ENCODE results near the gene TMEM220.

Gene TMEM220

GRCh38 chr17:10762037-10762436 is 32.2 kb upstream of the TMEM220 start:
- no peak for TF ChIP-seq CTCF (IDR thresholded peaks at IDR 0.05; ENCODE audit: poor library complexity, severe bottlenecking)
- H3K27ac ChIP-seq (ENCODE audit: poor library complexity, severe bottlenecking): no peak overlapping the region
- no peak for ATAC-seq (ENCODE audit: low read depth)

GRCh38 chr17:10761281-10761680 is 31.5 kb upstream of the TMEM220 start:
- Histone ChIP-seq H3K36me3 (ENCODE audit: low read depth) (no peaks in the 10 kb centered on the region), H3K9me3 (ENCODE audit: severe bottlenecking) (no peaks in the 10 kb centered on the region), H3K27ac (ENCODE audit: poor library complexity, severe bottlenecking) (no peak overlapping the region), H3K27me3 (ENCODE audit: insufficient read depth, poor library complexity, severe bottlenecking) (no peaks in the 10 kb centered on the region), H3K4me1 (ENCODE audit: insufficient read depth, poor library complexity, severe bottlenecking) (no peaks in the 10 kb centered on the region), H3K4me3 (ENCODE audit: severe bottlenecking) (no peak overlapping the region)
- no peak for DNase-seq (ENCODE audit: low spot score)
- no peak for ATAC-seq (ENCODE audit: low read depth)
- TF ChIP-seq CTCF (IDR thresholded peaks at IDR 0.05; ENCODE audit: poor library complexity, severe bottlenecking): no peak

More at GRCh38 chr17:10762037-10762436, 32.2 kb upstream of the TMEM220 start:
- no peaks in the 10 kb centered on the region for H3K27me3 ChIP-seq (ENCODE audit: insufficient read depth, poor library complexity, severe bottlenecking)
- DNase-seq (ENCODE audit: low spot score): no peak
- no peaks in the 10 kb centered on the region for H3K4me1 ChIP-seq (ENCODE audit: insufficient read depth, poor library complexity, severe bottlenecking)
- H3K36me3 ChIP-seq (ENCODE audit: low read depth): no peaks in the 10 kb centered on the region
- H3K9me3 ChIP-seq (ENCODE audit: severe bottlenecking): no peaks in the 10 kb centered on the region
- no peak overlapping the region for H3K4me3 ChIP-seq (ENCODE audit: severe bottlenecking)

GRCh38 chr17:10758062-10758461 is 28.2 kb upstream of the TMEM220 start:
- Histone ChIP-seq H3K27ac (ENCODE audit: poor library complexity, severe bottlenecking) (no peak overlapping the region), H3K4me1 (ENCODE audit: insufficient read depth, poor library complexity, severe bottlenecking) (no peaks in the 10 kb centered on the region), H3K36me3 (ENCODE audit: low read depth) (no peaks in the 10 kb centered on the region), H3K27me3 (ENCODE audit: insufficient read depth, poor library complexity, severe bottlenecking) (no peaks in the 10 kb centered on the region), H3K4me3 (ENCODE audit: severe bottlenecking) (no peak overlapping the region), H3K9me3 (ENCODE audit: severe bottlenecking) (no peaks in the 10 kb centered on the region)
- DNase-seq (ENCODE audit: low spot score): no peak
- no peak for TF ChIP-seq CTCF (IDR thresholded peaks at IDR 0.05; ENCODE audit: poor library complexity, severe bottlenecking)
- no peak for ATAC-seq (ENCODE audit: low read depth)

- H3K9me3 ChIP-seq (ENCODE audit: severe bottlenecking): no peaks in the 10 kb centered on the region
- H3K27me3 ChIP-seq (ENCODE audit: insufficient read depth, poor library complexity, severe bottlenecking): no peaks in the 10 kb centered on the region
- DNase-seq (ENCODE audit: low spot score) (no peak), ATAC-seq (ENCODE audit: low read depth) (no peak)
- no peak overlapping the region for H3K27ac ChIP-seq (ENCODE audit: poor library complexity, severe bottlenecking)
- TF ChIP-seq CTCF (IDR thresholded peaks at IDR 0.05; ENCODE audit: poor library complexity, severe bottlenecking): no peak
- H3K36me3 ChIP-seq (ENCODE audit: low read depth): no peaks in the 10 kb centered on the region
- no peaks in the 10 kb centered on the region for H3K4me1 ChIP-seq (ENCODE audit: insufficient read depth, poor library complexity, severe bottlenecking)
- H3K4me3 ChIP-seq (ENCODE audit: severe bottlenecking): no peak overlapping the region
Measured at GRCh38 chr17:10757647-10758046, 27.8 kb upstream of the TMEM220 start.

- no peak for ATAC-seq (ENCODE audit: low read depth)
- Histone ChIP-seq H3K36me3 (ENCODE audit: low read depth) (no peaks in the 10 kb centered on the region), H3K4me3 (ENCODE audit: severe bottlenecking) (no peak overlapping the region), H3K27me3 (ENCODE audit: insufficient read depth, poor library complexity, severe bottlenecking) (no peaks in the 10 kb centered on the region), H3K9me3 (ENCODE audit: severe bottlenecking) (no peaks in the 10 kb centered on the region), H3K4me1 (ENCODE audit: insufficient read depth, poor library complexity, severe bottlenecking) (no peaks in the 10 kb centered on the region), H3K27ac (ENCODE audit: poor library complexity, severe bottlenecking) (no peak overlapping the region)
- no peak for DNase-seq (ENCODE audit: low spot score)
- TF ChIP-seq CTCF (IDR thresholded peaks at IDR 0.05; ENCODE audit: poor library complexity, severe bottlenecking): no peak
Measured at GRCh38 chr17:10757067-10757466, 27.2 kb upstream of the TMEM220 start.

All from RWPE2 (cell line).